Measurements from ENCODE around the gene TREML4.
"Not testable (repeated sequence)": the region's sequence is repeated elsewhere in the genome, so short reads cannot be mapped to it uniquely, and the experiment has no call there.

TREML4 gene

DNA sequence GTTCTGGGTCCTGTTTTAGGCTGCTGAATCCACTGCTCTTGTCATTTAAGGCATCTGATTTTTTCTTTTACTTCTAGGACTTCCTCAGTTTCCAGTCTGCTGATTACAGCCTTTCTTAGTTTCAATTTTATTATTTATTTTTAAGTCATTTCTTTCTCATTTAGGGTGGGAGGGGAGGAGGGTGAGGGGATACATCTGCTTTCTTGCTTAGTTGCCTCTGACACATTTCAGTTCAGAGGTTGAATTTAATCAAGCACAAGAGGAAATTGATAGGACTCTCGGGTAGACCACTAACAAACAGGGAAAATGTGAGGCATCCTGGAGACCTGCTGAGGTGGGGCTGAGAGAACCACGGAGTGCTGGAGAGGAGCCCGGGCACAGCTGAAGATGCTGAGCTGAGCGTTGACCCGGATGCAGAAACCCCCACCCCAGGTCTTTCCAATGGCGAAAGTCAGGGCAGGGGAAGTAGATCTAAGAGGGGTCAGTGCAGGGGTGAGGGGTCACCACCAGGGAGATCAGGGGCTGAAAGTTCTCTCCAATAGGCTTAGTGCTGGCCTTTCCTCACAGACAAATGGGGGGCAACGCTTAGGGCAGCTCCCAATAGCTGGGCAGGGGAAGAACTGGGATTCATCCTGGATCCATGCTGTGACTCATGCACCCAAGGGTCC lies 19.6 kb upstream of the TREML4 start:
- DNase-seq, result peak; percentile 14

DNA sequence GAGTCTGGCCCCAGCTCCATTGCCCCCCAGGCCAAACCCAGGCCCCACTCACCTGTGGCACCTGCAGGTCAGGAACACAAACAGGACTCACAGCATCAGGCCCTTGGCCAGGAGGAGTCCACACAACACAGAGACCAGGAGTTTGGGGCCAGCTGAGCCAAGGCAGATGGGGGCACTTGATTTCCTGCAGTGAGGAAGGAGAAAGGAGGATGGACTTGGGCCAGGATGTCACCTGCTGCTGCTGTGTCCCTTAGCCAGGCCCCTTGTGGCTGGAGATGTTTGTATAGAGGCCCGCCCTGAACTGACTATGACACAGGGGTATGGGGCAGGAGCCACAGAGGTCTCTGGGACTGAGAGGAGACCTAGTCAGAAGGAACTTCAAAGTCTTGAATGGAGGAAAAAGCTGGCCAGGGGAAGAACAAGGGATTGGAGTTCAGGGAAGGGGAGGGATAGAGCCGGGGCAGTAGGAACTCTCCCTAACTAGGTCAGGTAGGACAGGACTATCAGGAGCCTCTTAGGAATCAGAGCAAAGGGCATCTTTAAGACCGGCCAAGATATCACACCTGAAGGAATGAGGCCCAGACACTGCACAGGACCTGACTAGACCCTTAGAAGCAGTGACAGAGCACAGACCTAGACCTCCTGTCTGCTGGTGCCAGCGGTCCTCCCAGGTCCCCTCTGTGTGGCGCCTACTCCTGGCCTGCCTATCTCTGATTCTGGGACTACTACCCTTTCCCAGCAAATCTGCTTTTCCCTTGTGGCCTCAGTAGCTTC lies 18.4 kb upstream of the TREML4 start:
- DNase-seq, result no peak

DNA sequence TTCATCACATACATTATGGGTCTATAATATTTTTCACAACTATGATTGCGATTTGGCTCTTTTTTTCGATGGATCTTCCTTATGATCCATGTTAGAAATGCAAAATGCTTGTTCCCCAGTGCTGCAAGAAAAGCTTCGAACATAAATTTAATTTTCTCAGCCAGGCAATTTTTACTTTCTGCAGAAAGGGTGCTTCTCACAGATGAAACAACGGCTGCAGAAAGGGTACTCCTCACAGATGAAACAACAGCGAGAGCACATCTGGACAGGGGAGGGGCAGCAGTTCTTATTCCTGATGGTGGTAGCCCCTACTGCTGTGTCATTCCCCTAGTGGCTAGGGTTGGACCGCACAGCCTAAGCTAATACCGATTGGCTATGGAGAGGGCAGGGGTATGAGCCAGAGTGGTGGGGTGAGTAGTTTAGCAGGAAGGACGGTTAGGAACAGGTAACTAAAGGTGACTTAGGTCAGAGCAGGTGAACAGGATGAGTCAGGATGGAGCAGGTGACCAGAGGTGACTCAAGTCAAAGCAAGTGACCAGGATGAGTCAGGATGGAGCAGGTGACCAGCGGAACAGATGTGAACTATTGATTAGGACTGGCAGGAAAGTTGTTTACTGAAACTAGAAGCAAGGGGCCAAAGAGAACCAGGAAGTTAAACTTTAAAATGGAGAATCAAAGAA lies 13.4 kb upstream of the TREML4 start:
- no peak for DNase-seq

DNA sequence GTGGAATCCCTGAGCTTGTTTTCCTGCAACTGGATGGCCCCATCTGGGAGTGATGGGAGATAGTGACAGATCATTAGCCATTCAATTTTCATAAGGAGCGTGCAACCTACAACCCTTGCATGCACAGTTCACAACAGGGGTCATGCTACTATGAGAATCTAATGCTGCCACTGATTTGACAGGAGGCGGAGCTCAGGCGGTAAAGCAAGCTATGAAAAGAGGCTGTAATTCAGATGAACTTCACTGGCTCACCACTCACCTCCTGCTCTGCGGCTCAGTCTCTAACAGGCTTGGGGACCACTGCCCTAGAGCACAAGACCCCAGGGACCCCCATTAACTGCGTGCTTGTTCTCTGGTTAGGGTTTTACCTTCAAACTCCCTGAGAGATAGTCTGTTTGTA lies 12.4 kb upstream of the TREML4 start:
- DNase-seq, result no peak

DNA sequence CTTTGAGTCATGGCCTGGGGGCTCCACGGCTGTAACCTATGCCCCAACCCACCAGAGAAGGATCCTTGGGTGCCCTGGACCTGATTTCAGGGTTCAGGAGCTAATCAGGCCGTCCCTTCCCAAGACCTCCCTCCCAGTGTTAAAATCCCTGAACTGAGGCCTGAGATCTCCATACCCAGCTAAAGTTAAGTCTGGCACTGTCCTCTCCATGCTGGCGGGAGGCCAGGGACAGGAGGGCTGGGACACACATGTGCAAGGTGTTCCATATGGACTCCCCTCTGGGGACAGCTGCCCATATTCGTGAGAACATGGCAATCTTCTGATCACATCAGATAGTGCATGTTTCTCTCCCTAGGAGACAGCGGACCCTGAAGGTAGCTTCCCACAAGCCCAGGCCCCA lies 11.5 kb upstream of the TREML4 start:
- no peak for DNase-seq

DNA sequence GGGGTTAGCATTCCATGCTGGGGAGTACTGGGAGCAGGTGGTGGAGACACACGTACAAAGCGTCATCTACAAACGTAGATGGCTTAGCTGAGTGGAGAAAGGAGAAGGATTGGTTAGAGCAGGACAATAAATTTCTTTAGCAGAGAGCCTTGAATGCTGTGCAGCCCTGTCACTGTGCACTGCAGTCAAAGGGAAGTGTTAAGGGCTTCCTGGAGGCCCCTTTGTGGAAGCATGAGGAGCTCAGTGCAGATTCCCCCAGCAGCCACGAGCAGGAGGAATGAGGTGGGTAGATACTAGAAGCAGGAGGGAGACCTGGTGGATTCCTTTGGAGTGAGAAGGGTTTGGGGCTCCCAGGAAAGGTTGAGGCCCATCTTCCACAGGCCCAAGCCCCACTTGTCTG lies 6.1 kb upstream of the TREML4 start:
- no peak for DNase-seq

DNA sequence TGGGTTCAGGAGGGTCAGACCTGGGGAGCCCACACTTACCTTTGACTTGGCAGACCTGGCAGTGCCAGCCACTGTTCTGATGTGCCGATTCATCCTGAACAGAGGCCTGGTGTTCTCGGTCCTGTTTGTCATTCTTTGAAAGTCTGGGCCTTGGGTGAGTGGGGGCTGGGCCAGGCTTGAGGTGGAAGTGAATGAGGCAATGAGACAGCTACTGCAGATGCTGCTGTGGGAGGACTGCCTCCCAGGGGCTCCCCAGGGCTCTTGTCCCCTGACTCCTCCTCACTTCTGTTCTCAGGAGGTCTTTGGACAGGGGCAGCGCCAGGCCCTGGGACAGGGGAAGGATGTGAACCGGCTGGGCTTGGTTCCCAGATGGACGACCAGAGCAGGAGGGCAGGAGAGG lies 5.6 kb upstream of the TREML4 start:
- no peak for DNase-seq

DNA sequence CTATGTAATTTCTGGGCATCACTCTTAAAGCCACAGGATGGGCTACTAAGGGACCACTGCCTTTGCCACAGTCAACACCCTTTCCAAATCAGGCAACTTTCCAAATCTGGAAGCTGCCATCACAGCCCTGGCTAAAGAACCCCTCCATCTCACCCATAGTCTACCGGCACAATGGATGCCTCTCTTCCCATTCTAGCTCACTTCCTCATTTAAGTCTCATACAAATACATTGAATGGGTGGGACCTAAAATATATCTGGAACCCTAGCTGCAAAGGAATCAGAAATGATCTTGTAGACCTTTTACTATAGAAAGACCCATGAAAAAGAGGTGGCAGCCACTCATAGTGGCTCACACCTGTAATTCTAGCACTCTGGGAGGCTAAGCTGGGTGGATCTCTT lies 3.3 kb upstream of the TREML4 start:
- DNase-seq, result no peak

DNA sequence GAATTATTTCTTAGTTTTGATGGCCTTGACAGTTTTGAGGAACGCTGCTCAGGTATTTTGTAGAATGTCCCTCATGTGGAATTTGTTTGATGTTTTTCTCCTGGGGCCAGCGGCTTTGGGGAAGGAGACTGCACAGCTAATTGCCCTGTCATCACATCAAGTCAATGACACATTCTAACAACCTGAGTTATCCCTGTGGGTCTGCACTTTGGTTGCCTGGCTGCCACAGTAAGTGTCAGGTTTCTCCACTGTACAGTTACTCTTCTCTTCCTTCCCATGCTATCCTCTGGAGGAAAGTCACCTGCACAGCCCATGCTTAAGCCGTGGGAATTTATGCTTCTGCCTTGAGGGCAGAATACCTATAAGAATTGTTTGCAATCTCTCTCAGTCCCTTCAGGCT lies 1.4 kb upstream of the TREML4 start:
- no peak for DNase-seq

DNA sequence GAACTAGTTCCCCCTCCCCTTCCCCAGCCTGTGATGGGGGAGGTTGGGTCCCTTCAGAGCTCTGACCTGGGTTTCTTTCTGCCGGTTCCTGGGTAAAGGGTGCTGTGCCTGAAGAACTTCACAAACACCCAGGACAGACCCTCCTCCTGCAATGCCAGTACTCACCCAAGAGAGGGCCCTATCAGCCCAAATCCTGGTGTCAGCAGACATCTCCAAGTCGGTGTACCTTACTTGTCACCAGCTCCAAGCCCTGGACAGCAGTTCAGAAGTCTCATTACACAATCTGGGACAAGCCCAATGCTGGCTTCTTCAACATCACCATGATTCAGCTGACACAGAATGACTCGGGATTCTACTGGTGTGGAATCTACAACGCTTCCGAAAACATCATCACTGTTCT lies 467 bp downstream of the TREML4 start:
- no peak for DNase-seq

DNA sequence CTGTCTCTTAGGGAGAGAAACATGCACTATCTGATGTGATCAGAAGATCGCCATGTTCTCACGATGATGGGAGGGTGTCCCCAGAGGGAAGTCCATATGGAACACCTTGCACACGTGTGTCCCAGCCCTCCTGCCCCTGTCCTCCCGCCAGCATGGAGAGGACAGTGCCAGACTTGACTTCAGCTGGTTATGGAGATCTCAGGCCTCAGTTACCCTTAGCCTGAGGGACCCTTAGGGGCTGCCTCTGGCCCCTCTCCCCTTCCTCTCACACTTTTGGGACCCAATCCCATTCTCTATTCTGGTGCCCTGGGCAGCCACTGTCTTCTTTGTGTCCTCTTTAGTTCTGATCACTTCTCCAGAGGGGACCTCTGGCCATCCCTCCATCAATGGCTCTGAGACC lies 1.6 kb downstream of the TREML4 start:
- no peak for DNase-seq

DNA sequence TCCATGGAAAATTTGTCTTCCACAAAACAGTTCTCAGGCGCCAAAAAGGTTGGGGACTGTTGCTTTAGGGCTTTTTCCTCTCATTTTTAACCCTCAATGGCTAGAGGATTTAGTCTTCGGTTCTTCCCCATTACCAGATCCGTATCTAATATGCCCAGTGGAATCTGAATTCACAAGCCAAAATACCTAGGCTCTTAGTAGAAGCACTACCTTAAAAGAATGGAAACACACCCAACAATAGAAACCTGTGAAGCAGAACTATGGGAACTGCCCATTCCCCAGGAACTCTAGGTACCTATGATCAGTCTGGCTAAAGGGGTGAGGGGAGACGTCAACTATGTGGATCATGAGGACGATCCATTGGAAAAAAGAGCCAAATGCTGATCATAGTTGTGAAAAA lies 3.1 kb downstream of the TREML4 start:
- DNase-seq, result no peak

DNA sequence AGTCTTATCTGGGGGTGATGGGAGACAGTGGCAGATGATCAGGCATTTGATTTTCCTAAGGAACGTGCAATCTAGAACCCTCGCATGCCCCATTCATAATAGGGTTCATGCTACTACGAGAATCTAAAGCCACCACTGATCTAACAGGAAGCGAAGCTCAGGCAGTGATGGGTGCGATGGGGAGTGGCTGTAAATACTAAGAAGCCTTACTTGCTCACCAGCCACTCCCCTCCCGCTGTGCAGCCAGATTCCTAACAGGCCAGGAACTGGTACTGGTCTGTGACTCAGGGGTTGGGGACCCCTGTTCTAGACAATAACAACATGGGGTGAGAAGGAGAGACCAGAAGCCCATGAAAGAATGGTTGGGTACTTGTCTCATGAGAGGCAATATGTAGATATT lies 4.5 kb downstream of the TREML4 start:
- DNase-seq, result no peak

DNA sequence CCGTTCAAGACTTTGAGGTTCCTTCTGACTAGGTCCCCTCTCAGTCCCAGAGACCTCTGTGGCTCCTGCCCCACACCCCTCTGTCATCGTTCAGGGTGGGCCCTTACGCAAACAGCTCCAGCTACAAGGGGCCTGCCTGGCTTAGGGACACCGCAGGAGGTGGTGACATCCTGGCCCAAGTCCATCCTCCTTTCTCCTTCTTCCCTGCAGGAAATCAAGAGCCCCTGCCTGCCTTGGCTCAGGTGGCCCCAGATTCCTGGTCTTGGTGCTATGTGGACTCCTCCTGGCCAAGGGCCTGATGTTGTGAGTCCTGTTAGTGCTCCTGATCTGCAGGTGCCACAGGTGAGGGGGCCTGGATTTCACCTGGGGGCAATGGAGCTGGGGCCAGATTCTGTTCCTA lies 8.1 kb downstream of the TREML4 start:
- no peak for DNase-seq

DNA sequence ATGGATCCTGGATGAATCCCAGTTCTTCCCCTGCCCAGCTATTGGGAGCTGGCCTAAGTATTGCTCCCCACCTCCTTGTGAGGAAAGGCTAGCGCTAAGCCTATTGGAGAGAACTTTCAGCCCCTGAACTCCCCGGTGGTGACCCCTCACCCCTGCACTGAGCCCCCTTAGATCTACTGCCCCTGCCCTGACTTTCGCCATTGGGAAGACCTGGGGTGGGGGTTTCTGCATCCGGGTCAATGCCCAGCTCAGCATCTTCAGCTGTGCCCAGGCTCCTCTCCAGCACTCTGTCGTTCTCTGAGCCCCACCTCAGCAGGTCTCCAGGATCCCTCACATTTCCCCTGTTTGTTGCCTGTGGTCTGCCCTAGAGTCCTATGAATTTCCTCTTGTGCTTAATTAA lies 9.0 kb downstream of the TREML4 start:
- DNase-seq, result no peak

DNA sequence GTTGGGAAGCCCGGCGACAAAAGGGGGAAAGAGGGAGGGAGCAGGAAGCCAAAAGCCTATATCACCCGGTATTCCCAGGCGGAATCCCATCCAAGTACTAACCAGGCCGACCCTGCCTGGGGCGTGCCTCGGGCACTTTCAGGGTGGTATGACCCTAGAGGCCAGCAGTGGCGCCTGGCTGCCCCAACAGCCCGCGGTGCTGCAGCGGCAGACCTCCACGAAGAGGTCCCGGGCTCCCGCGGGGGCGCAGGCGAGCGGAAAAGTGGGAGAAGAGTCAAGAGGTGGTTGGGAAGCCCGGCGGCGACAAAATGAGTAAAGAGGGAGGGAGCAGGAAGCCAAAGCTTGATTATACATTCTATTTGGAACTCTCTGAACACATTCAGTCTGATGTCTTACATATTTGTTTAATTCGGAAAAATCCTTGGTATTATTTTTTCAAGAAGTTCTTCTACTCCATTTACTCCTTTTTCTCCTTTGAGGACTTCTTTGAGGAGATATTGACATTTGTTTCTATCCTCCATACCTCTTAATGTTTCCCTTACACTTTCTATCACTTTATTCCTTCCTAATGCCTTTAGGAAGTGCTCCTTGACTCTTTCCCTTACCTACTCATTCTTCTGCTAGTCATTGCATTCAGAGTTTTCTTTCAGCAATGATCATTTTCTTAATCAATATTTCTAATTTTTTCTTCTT lies 11.5 kb downstream of the TREML4 start:
- no peak for DNase-seq

DNA sequence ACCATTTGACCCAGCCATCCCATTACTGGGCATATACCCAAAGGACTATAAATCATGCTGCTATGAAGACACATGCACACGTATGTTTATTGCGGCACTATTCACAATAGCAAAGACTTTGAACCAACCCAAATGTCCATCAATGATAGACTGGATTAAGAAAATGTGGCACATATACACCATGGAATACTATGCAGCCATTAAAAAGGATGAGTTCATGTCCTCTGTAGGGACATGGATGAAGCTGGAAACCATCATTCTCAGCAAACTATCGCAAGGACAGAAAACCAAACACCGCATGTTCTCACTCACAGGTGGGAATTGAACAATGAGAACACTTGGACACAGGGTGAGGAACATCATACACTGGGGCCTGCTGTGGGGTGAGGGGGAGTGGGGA lies 18.4 kb downstream of the TREML4 start:
- not testable (repeated sequence) for DNase-seq

DNA sequence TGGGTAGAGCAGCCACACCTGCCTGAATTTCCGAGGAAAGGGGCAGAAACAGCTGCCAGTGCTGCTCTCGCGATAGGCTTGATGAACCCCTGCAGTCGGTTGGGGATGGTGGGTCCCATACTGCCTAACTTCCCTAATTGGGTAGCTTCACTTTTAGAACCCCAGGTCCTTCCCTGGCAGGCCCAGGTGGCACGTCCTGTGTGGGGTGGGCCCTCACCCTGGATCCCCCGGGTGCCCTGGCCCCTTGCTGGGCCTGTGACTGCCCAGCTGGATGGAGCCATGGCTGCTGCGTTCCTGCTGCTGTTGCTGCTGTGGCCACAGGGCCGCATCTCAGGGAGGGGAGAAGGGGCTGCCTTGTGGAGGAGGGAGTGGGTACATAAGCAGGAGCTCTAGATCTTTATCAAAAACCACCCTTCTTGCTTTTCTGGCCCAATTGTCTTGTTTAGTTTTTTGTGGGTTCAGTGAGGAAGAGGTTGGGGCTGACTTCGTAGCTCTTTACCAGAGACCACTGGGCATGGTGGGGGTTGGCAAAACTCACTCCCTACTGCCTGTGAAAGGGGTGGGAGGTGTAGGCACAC lies 19.2 kb downstream of the TREML4 start:
- DNase-seq, result no peak

DNA sequence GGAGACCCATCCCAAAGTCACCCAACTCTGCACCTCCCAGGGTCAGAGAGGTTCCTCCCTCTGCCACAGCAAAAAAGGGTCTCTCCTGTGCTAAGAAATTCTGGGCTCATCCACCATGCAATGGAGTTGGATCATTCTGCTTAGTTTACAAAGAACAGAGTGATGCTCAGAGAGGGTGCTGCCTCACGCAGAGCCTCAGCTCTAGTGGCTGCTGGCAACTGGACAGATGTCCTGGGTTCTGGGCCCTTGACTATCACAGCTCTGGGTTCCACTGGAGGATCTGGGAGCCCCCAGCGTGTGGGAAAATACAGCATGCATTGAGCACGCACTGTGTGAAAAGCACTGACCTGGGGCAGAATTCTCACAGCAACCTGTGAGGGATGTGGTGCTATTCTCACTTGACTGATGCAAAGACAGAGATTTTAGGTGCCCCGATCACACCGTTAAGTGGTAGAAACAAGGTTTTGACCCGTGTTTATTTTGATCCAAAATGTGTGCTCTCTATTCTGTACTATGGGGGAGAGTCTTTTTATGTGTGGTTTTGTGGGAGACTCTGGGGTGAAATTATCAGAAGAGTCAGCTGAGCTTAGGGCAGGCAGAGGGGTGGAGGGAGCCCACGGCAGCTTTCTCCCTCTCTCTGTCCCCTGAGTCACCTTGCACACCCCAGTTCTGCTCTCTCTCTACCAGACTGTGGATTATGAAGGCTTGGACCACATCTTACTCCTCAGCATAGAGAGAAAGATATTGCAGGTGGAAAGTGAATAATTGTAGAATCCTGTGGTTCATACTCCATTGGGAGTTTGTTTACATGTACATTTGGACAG lies 19.9 kb downstream of the TREML4 start:
- DNase-seq, result no peak

DNA sequence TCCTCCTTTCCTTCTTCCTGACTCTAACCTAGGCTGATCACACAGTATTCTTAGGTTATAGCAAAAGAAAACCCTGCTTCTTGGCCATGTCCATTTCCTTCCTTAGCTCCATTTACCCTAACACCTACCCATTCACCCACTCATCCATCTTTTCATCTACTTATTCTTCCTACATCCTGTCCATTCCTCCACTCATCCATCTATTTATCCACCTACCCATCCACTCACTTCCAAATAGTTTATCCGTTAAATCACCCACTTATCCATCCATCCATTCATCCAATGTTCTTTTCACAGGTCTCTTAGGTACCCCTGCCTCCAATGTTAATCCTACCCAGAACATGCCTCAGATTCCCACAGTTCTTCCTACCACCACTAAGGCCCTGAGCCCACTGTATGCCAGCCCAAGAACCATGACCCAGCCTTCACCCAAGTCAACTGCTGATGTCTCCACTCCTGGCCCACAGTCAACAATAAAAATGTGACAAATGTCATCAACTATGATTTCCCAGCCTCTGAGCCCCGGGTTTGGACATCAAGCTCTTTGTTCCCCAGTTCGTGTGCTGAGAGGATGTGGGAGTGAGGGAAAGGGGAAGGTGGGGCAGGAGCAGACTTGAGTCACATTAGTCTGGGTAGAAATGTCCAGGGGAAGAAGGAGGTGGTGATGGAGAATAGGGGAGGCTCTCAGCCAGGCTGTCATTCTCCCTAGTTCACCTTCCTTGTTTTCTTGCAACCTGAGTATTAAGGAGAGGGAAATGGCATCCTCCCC lies 24.4 kb downstream of the TREML4 start:
- no peak for DNase-seq

DNA sequence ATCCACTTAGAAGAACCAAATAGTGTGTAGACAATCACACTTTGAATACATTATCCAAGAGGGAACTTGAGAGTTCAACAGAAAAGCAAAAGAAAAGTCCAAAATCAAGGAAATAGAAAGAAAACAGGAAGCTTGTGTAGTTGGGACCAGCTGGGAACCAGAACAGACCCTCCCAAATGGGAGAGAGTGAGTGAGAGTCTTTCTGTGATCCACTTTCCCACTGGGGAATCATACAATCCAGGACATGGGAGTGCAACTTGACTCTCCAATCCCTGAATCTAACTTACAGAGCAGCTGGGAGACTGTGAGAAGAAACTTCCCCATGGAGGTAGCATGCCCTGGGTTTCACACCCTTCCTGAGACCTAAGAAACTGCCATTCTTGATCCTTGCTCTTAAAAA lies 27.0 kb downstream of the TREML4 start:
- DNase-seq, result no peak
